Measurements from ENCODE around the gene NABP1.

Gene NABP1

GRCh38 chr2:191643429-191643828 lies 34.5 kb upstream of the NABP1 start:
- no peak for TF ChIP-seq TAF1 (IDR thresholded peaks at IDR 0.05; ENCODE audit: low read depth)
- TF ChIP-seq, protein P1, sequence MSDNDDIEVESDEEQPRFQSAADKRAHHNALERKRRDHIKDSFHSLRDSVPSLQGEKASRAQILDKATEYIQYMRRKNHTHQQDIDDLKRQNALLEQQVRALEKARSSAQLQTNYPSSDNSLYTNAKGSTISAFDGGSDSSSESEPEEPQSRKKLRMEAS (IDR thresholded peaks at IDR 0.05) = no peak
- no peak for TF ChIP-seq NFIC (IDR thresholded peaks at IDR 0.05)
- TF ChIP-seq FOXM1 (IDR thresholded peaks at IDR 0.05; ENCODE audit: borderline replicate concordance, low read depth) = no peak
- TF ChIP-seq ZBTB7A (IDR thresholded peaks at IDR 0.05; ENCODE audit: low read depth) = no peak
- no peak for TF ChIP-seq CEBPB (IDR thresholded peaks at IDR 0.05)

GRCh38 chr2:191645032-191645431 lies 32.9 kb upstream of the NABP1 start:
- no peak for TF ChIP-seq ZBTB7A (IDR thresholded peaks at IDR 0.05; ENCODE audit: low read depth)
- no peak for TF ChIP-seq TCF12 (IDR thresholded peaks at IDR 0.05; ENCODE audit: low read depth)
- no peak for TF ChIP-seq CEBPB (IDR thresholded peaks at IDR 0.05)
- TF ChIP-seq CREB1 (IDR thresholded peaks at IDR 0.05; ENCODE audit: low read depth) = no peak
- TF ChIP-seq EP300 (IDR thresholded peaks at IDR 0.05; ENCODE audit: borderline replicate concordance) = no peak
- no peak for TF ChIP-seq REST (IDR thresholded peaks at IDR 0.05; ENCODE audit: low read depth)
- TF ChIP-seq EGR1 (IDR thresholded peaks at IDR 0.05) = no peak
- TF ChIP-seq USF1 (IDR thresholded peaks at IDR 0.05) = no peak
- no peak for TF ChIP-seq RAD21 (IDR thresholded peaks at IDR 0.05; ENCODE audit: low read depth)
- no peak for TF ChIP-seq TAF1 (IDR thresholded peaks at IDR 0.05; ENCODE audit: low read depth)
- no peak for TF ChIP-seq TEAD4 (IDR thresholded peaks at IDR 0.05)
- TF ChIP-seq, protein P1 (IDR thresholded peaks at IDR 0.05) = no peak
- TF ChIP-seq FOXM1 (IDR thresholded peaks at IDR 0.05; ENCODE audit: borderline replicate concordance, low read depth) = no peak
- TF ChIP-seq YY1 (IDR thresholded peaks at IDR 0.05; ENCODE audit: low read depth) = no peak
- no peak for TF ChIP-seq NFIC (IDR thresholded peaks at IDR 0.05)

GRCh38 chr2:191645434-191646162 lies 32.3 kb upstream of the NABP1 start:
- TF ChIP-seq TAF1 (IDR thresholded peaks at IDR 0.05; ENCODE audit: low read depth) (no peak), CEBPB (IDR thresholded peaks at IDR 0.05) (no peak), EP300 (IDR thresholded peaks at IDR 0.05; ENCODE audit: borderline replicate concordance) (no peak), TEAD4 (IDR thresholded peaks at IDR 0.05) (no peak), NFIC (IDR thresholded peaks at IDR 0.05) (no peak), EGR1 (IDR thresholded peaks at IDR 0.05) (no peak), TCF12 (IDR thresholded peaks at IDR 0.05; ENCODE audit: low read depth) (no peak), RAD21 (IDR thresholded peaks at IDR 0.05; ENCODE audit: low read depth) (no peak), ZBTB7A (IDR thresholded peaks at IDR 0.05; ENCODE audit: low read depth) (no peak)
- TF ChIP-seq, protein P1 (IDR thresholded peaks at IDR 0.05) = no peak

GRCh38 chr2:191646163-191646902 lies 31.6 kb upstream of the NABP1 start:
- TF ChIP-seq CREB1 (IDR thresholded peaks at IDR 0.05; ENCODE audit: low read depth) (no peak), TEAD4 (IDR thresholded peaks at IDR 0.05) (no peak), USF1 (IDR thresholded peaks at IDR 0.05) (no peak), RAD21 (IDR thresholded peaks at IDR 0.05; ENCODE audit: low read depth) (no peak), EGR1 (IDR thresholded peaks at IDR 0.05) (no peak), EP300 (IDR thresholded peaks at IDR 0.05; ENCODE audit: borderline replicate concordance) (no peak), TCF12 (IDR thresholded peaks at IDR 0.05; ENCODE audit: low read depth) (no peak), TAF1 (IDR thresholded peaks at IDR 0.05; ENCODE audit: low read depth) (no peak), YY1 (IDR thresholded peaks at IDR 0.05; ENCODE audit: low read depth) (no peak)

DNA sequence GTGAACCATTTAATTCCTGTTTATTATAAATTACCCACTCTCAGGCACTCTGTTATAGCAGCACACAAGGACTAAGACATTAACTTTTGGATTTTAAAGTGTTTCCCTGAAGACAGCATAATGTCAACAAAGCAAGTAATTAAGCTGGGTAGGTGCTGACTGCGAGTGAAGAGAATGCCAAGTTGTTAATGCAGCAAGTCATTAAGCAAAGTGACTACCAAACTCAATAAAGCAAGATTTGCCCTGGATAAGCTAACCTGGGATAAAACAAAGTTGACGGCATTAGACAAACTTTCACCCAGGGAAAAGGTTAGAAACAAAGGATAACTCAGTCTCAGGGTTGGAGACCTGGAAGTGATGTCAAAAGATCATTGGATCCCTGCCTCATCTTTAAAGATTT lies 28.4 kb upstream of the NABP1 start:
- TF ChIP-seq TAF1 (IDR thresholded peaks at IDR 0.05; ENCODE audit: low read depth) = no peak
- TF ChIP-seq USF1 (IDR thresholded peaks at IDR 0.05) = no peak
- TF ChIP-seq ZBTB7A (IDR thresholded peaks at IDR 0.05; ENCODE audit: low read depth) = no peak
- TF ChIP-seq TCF12 (IDR thresholded peaks at IDR 0.05; ENCODE audit: low read depth) = no peak
- TF ChIP-seq YY1 (IDR thresholded peaks at IDR 0.05; ENCODE audit: low read depth) = no peak
- TF ChIP-seq REST (IDR thresholded peaks at IDR 0.05; ENCODE audit: low read depth) = no peak

All from Ishikawa (cell line).